Coronary artery (tissue), 2 donors: ENCODE measurements around the gene CRTAC1.

Experiments
- DNase-seq: peaks from one replicate; pipeline ENCODE4 v3.0.0-alpha.2; 2017; ENCODE audit warnings: low spot score
- H3K27ac ChIP-seq, 2 donors: fragments of 200-600 bp; sonication (generic); one replicate each; pipeline ENCODE4 v1.5.1; 2016 to 2019
- H3K4me3 ChIP-seq: fragments of 200-600 bp; sonication (generic); 2 replicates; pipeline ENCODE4 v1.5.1; 2016; ENCODE audit warnings: mild to moderate bottlenecking, moderate library complexity
- TF ChIP-seq, protein P1 (sequence below): fragments of 200-600 bp; sonication (generic); IDR thresholded peaks from one replicate; pipeline ENCODE4 v1.5.1; 2019; ENCODE audit warnings: antibody characterized with exemption

Gene CRTAC1

DNA sequence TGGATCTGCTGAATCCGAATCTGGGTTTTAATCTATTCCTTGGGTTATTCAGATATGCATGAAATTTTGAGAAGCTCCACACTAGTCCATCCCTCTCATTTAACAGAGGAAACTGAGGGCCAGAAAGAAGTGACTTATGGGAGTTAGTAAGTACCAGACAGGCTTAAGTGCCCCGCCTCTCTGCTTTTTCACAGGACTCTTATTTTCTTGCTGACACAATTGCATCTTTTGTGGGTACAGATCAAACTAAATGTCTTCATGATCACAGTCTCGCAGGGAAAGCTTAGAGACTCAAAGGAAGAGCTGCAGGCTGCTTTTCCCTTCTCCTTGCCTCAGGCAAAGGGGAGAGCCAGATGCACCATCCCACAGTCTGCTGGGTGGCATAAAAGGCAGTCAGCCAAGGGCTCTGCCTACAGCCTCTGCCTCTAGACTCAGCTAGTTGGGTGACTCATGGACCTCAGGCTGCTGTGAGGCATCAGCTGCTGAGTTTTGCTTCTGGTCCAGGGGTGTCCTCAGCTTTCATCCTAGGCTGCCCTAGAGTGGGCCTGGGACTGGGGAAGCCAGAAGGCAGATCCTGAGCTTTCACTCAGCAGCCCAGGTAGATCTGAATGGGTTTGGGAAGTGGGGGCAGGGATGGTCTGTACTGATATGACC, 169.2 kb downstream of the CRTAC1 start:
- H3K4me3 ChIP-seq: no peak overlapping the region
- no peak overlapping the region for H3K27ac ChIP-seq
- TF ChIP-seq, protein P1, sequence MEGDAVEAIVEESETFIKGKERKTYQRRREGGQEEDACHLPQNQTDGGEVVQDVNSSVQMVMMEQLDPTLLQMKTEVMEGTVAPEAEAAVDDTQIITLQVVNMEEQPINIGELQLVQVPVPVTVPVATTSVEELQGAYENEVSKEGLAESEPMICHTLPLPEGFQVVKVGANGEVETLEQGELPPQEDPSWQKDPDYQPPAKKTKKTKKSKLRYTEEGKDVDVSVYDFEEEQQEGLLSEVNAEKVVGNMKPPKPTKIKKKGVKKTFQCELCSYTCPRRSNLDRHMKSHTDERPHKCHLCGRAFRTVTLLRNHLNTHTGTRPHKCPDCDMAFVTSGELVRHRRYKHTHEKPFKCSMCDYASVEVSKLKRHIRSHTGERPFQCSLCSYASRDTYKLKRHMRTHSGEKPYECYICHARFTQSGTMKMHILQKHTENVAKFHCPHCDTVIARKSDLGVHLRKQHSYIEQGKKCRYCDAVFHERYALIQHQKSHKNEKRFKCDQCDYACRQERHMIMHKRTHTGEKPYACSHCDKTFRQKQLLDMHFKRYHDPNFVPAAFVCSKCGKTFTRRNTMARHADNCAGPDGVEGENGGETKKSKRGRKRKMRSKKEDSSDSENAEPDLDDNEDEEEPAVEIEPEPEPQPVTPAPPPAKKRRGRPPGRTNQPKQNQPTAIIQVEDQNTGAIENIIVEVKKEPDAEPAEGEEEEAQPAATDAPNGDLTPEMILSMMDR: no peak
- no peak for DNase-seq

DNA sequence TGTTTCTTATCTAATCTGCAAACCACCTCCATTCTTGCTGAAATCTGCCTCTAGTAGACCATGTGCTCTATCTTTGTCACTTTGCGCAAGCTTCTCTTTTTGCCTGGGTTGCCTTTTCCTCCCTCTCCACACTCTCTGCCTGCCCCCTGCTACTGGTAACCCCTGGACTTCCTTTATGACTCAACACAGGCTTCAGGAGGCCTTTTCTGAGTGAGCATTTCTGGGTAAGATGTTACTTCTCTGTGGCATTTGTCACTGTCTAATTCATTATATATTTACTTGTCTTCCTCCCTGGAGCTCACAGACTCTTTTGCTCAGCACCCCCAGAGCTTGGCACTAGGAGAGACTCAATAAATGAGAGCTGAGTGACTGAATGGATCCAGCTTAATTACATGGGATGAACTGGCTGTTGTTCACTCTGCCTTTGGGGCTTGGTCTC, 172.4 kb downstream of the CRTAC1 start:
- DNase-seq: no peak
- TF ChIP-seq, protein P1: no peak
- no peak overlapping the region for H3K4me3 ChIP-seq
- no peak overlapping the region for H3K27ac ChIP-seq

DNA sequence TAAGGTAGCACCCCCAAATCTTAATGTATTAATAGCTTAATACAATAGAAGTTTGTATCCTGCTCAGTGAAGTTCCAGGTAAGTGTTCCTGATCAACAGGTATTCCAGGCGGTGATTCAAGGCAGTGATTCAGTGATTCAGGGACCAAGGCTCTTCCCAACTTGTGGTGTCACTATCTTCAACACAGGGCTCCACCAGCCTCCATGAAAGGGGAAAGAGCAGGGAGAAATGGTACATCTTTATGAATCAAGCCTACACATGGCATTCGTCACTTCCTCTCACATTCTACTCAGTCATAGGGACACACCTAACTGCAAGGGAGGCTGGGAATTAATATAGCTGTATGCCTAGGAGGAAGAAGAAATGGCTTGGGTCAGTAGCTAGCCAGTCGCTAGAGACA, 175.7 kb downstream of the CRTAC1 start:
- no peak overlapping the region for H3K4me3 ChIP-seq
- no peak overlapping the region for H3K27ac ChIP-seq
- TF ChIP-seq, protein P1: no peak
- DNase-seq: no peak

DNA sequence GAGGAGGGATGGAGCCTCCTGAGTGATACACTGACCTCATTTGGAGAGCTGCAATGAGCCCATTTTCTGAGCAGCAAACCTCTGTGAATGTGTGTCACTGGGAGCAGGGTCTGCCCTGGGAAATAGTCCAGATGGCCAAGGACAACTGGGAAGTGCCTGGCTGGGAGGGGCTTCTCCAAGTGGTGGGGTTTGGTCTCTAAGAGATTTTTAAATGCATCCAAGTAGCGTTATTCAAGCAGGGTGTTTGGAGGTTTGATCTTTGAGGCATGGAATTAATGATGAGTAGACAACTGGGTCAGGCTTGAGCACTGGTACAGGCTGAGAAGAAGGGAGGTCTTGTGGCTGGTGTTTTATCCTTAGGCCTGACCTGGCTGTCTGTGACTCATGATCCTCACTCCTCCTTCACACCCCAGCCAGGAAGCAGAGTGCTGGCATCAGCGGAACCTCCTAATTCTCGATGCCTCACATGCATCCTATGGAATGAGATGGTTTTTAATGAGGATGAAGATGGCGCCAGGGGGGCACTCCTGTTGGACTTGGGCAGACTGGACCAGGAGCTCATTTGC, 177.5 kb downstream of the CRTAC1 start:
- no peak overlapping the region for H3K27ac ChIP-seq
- no peak overlapping the region for H3K4me3 ChIP-seq
- DNase-seq: no peak
- TF ChIP-seq, protein P1: no peak

DNA sequence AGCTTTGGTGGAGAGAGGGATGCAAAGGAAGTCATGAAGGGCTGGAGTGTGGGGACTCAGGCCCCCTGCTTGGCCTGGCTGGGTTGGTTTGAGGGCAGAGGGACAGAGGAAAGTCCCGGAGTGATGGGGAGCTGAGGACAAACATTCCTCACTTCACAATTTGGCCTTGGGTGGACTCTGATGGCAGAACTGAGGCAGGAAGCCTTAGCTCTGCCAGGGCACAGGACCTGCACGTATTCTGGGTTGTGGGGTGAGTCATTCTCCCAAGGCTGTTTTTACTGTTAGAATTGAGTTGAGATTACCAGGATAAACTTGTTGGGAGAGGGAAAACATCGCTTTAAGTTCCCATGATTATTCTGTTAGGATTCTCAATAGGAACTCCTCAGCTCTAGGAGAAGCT, 178.1 kb downstream of the CRTAC1 start:
- no peak overlapping the region for H3K4me3 ChIP-seq
- no peak overlapping the region for H3K27ac ChIP-seq
- no peak for DNase-seq
- TF ChIP-seq, protein P1: no peak

DNA sequence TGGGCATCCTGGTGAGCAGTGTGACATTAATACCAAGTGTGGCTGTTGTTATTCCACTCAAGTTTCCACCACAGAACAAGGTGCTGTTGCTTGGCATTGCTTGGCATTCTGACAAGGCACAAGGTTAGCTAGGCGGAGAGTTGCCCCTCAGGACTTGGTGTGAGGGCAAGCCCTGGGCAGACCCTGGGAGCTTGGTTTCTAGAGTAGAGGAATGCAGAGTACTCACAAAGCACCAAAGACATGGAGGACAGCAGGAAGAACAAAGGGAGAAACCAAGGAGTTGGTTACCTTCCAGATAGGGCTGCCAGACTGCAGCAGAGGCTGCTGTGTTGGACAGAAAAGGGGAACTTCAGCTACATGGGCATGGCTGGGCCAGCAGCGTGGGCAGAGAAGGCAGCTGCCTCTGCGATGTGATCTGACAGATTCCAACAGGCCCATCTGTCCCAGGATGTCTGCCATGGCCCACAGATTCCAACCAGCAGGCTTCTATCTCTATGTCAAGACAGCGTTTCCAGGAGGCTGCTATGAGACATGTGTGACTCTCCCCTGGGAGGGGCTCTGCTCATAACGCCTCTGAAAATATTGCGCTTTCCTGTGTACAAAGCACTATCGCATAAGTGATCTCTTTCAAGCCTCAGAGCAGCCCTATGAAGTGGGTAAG, 178.9 kb downstream of the CRTAC1 start:
- TF ChIP-seq, protein P1: no peak
- H3K27ac ChIP-seq: no peak overlapping the region
- DNase-seq: no peak
- H3K4me3 ChIP-seq: no peak overlapping the region

DNA sequence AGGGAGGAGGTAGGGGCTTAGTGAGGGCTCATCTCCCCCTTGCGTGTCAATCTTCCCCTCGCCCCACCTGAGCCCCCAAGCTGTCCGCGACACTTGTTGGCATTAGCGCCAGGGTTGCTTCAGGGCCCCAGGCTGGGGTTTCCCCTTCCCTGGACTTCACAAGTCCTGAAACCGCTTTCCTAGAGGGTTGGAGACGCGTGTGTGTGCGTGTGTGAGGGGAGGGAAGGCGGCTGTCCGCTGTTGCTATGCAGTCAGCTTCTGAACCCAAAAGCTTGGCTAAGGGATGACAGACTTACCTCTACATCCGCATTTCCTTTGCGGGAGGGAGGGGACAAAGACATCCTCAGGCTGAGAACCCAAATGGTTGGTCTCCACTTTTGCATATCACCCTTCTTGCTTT, 180.0 kb downstream of the CRTAC1 start:
- Histone ChIP-seq H3K27ac (no peak overlapping the region), H3K4me3 (peak overlapping the region; percentile 68)
- DNase-seq: no peak
- TF ChIP-seq, protein P1: no peak
